A549 (cell line): ENCODE data around the gene HOXB1.

Experiments
- KDM1A ChIP-seq: fragments of 200-600 bp; sonication (generic); IDR thresholded peaks from 2 replicates; pipeline ENCODE4 v1.6.1; 2016; ENCODE audit warnings: low read depth, mild to moderate bottlenecking
- POLR2A ChIP-seq: IDR thresholded peaks from 2 replicates; pipeline ENCODE4 v1.6.1; 2012; ENCODE audit warnings: mild to moderate bottlenecking, low read length
- POLR2AphosphoS2 ChIP-seq: conservative IDR thresholded peaks from 2 replicates; pipeline ENCODE4 v1.6.1; 2012; ENCODE audit warnings: low read length, improper control_type of control experiment, inconsistent platforms

- TF ChIP-seq KDM1A (no peak), POLR2AphosphoS2 (no peak), POLR2A (no peak)
Measured at GRCh38 chr17:48565925-48566710, 35.3 kb upstream of the HOXB1 start.
